Heart right ventricle (tissue), 16 donors: ENCODE data around the gene STXBP2. TPM values are rescaled to one million over a fixed set of nuclear protein-coding genes. Genes with fewer than 3 reads are reported as not detected.
A peak's percentile ranks its signal among the peaks of the same experiment; 100 is the strongest.

Experiments used
- ATAC-seq, 8 donors: fragments of 200-7000 bp; cut with Tn5 transposase; one replicate each; pipeline ENCODE4 v1.9.1; 2020; ENCODE audit warnings: mild to moderate bottlenecking in 8 of 8, moderate library complexity in 8 of 8, moderate number of reproducible peaks in 1 of 8
- DNase-seq, 2 donors: peaks; one replicate each; pipeline ENCODE4 v3.0.0-alpha.2; 2020
- H3K27ac ChIP-seq, 10 donors: fragments of 200-600 bp; sonication (generic) in 2 of 10; one replicate each; pipeline versions ENCODE4 v1.5.0 to v1.8.0; 2020 to 2022; ENCODE audit warnings: mild to moderate bottlenecking in 3 of 10
- H3K27me3 ChIP-seq, 7 donors: fragments of 200-600 bp; one replicate each; pipeline ENCODE4 v1.8.0; 2021 to 2022; ENCODE audit warnings: mild to moderate bottlenecking in 2 of 7
- H3K36me3 ChIP-seq, 9 donors: fragments of 200-600 bp; sonication (generic) in 1 of 9; one replicate each; pipeline versions ENCODE4 v1.5.0 to v1.8.0; 2020 to 2022; ENCODE audit warnings: mild to moderate bottlenecking in 2 of 9
- H3K4me1 ChIP-seq, 9 donors: fragments of 200-600 bp; sonication (generic) in 1 of 9; one replicate each; pipeline versions ENCODE4 v1.5.0 to v1.8.0; 2020 to 2022; ENCODE audit warnings: mild to moderate bottlenecking in 4 of 9
- H3K4me3 ChIP-seq, 10 donors: fragments of 200-600 bp; sonication (generic) in 2 of 10; one replicate each; pipeline versions ENCODE4 v1.5.0 to v1.8.0; 2020 to 2022; ENCODE audit warnings: mild to moderate bottlenecking in 7 of 10, moderate library complexity in 2 of 10
- H3K9me3 ChIP-seq, 11 donors: fragments of 200-600 bp in 10 of 11; sonication (generic) in 2 of 11; one replicate each; pipeline versions ENCODE4 v1.5.0 to v1.8.0; 2013 to 2022; ENCODE audit warnings: mild to moderate bottlenecking in 2 of 11, control low read depth in 1 of 11, moderate library complexity in 1 of 11
- CTCF ChIP-seq, 9 donors: fragments of 200-600 bp; sonication (generic) in 2 of 9; IDR thresholded peaks; one replicate each; pipeline versions ENCODE4 v1.5.0 to v1.8.0; 2021 to 2022; ENCODE audit warnings: antibody characterized with exemption in 9 of 9, mild to moderate bottlenecking in 5 of 9, moderate library complexity in 1 of 9
- WGBS, 2 donors: extraction: QIAGEN DNeasy Blood & Tissue Kit; methylation state at CpG; one replicate each; pipeline ENCODE4 v1.1.7; 2013; ENCODE audit warnings: inconsistent platforms in 1 of 2; 5-methylcytosine and 5-hydroxymethylcytosine counted together
- intact Hi-C, 10 donors: fragments of 100-400 bp; cut with DNase I; formaldehyde crosslinking; loops; one replicate each; pipeline versions ENCODE4 v1.11.1 to v1.14.2; 2022
- polyA plus RNA-seq, 2 donors: library from polyadenylated mRNA; stranded (reverse); fragments of 200-250 nt; gene quantifications; one replicate each; pipeline ENCODE4 v1.2.3, GENCODE V29; 2013
- total RNA-seq, 10 donors: library from RNA; stranded (reverse); fragmentation: NEBNext Ultra II Directional in 3 of 10; extraction: Animal tissue kit (Norgen Biotek cat#: 25700) in 3 of 10; gene quantifications; one replicate each; pipeline versions ENCODE4 v1.2.1 to v1.2.4, GENCODE V29; 2021 to 2023
- donor health status: Arrhythmogenic right ventricular cardiomyopathy.
- donor health status: ischemic (EF 13 %, LVEDD 7.1; RV severe dilation, severe dysfunction).
- donor health status: healthy with polysubstance abuse.
- donor health status: DM: no; HTN: yes; CAD: no.
- donor health status: DM: no; HTN: no; CAD: no.
- donor health status: ischemic (EF 25% LVEDD 6.9; RV normal size, moderate dysfunction).
- donor health status: ischemic (EF 25% LVEDD 5.7; RV mildly dilated, moderate dysfunction).
- donor health status: healthy.
- donor health status: DM: yes; HTN: yes; CAD: no.
- donor health status: Ischemic cardiomyopathy.
- donor health status: ischemic (EF 35%, LVEDD 5.7; RV mildly dilated, moderate dysfunction).
- donor health status: nonischemic (EF 11% LVEDD 7.7; RV severe dilation, severe dysfunction).
- donor health status: DM: yes; HTN: yes; CAD: no.
- donor health status: PGD.
- donor health status: ischemic (EF 29% LVEDD 5.4; RV normal size, mild dysfunction).
- donor health status: nonischemic (EF 23%, LVEDD 6.1; RV moderate dilation, normal function).

The STXBP2 gene
- total and polyA plus RNA-seq, 12 donors, result 1.6 to 19.6 (median 4.0) TPM

GRCh38 chr19:7644550-7644877 lies 7.6 kb downstream of the STXBP2 start:
- peaks cover 0 to 31% (median 11%) of the 10 kb centered on the region in 7 donors for H3K27me3 ChIP-seq
- ATAC-seq (no peak), DNase-seq (no peak)
- H3K27ac ChIP-seq, result no peak overlapping the region
- peaks cover 0 to 8% (median 0%) of the 10 kb centered on the region in 9 donors for H3K4me1 ChIP-seq
- TF ChIP-seq CTCF (IDR thresholded peaks at IDR 0.05), result no peak
- WGBS, 2 donors, result 90 to 96% methylated on average over 20 of the region's 20 CpGs
- no peak overlapping the region for H3K4me3 ChIP-seq
- H3K36me3 ChIP-seq, result peaks cover 0 to 33% (median 0%) of the 10 kb centered on the region in 9 donors
- H3K9me3 ChIP-seq, result no peaks in the 10 kb centered on the region
- intact Hi-C loops, result no loop called here

GRCh38 chr19:7645163-7645562 lies 8.3 kb downstream of the STXBP2 start:
- Histone ChIP-seq H3K27me3 (peaks cover 0 to 34% (median 11%) of the 10 kb centered on the region in 7 donors), H3K4me1 (peaks cover 0 to 8% (median 0%) of the 10 kb centered on the region in 9 donors), H3K9me3 (no peaks in the 10 kb centered on the region), H3K36me3 (peaks cover 0 to 30% (median 0%) of the 10 kb centered on the region in 9 donors), H3K27ac (peak overlapping the region in 1 of 10 donors; percentile 66), H3K4me3 (no peak overlapping the region)
- DNase-seq, result no peak
- 88 to 92% methylated on average over 14 of the region's 14 CpGs for WGBS, 2 donors
- intact Hi-C loops, result no loop called here
- TF ChIP-seq CTCF (IDR thresholded peaks at IDR 0.05), result no peak
- peak in 1 of 8 donors; percentile 22 for ATAC-seq

- TF ChIP-seq CTCF (IDR thresholded peaks at IDR 0.05), result no peak
- no peak for DNase-seq
- Histone ChIP-seq H3K36me3 (peaks cover 0 to 30% (median 0%) of the 10 kb centered on the region in 9 donors), H3K27ac (peak overlapping the region in 1 of 10 donors; percentile 66), H3K9me3 (no peaks in the 10 kb centered on the region), H3K4me3 (peak overlapping the region in 1 of 10 donors; percentile 3), H3K27me3 (peaks cover 0 to 39% (median 11%) of the 10 kb centered on the region in 7 donors), H3K4me1 (peaks cover 0 to 8% (median 0%) of the 10 kb centered on the region in 9 donors)
- intact Hi-C loops, result no loop called here
- WGBS, 2 donors, result 46 to 55% methylated on average over 20 of the region's 20 CpGs
- ATAC-seq, result no peak
These were observed 8.9 kb downstream of the STXBP2 start for GRCh38 chr19:7645656-7646425.

- 74 to 79% methylated on average over 7 to 8 of the region's 8 CpGs for WGBS, 2 donors
- peak overlapping the region in 1 of 10 donors; percentile 66 for H3K27ac ChIP-seq
- no peaks in the 10 kb centered on the region for H3K9me3 ChIP-seq
- TF ChIP-seq CTCF (IDR thresholded peaks at IDR 0.05), result no peak
- H3K4me1 ChIP-seq, result peaks cover 0 to 8% (median 0%) of the 10 kb centered on the region in 9 donors
- ATAC-seq, result no peak
- peak overlapping the region in 1 of 10 donors; percentile 3 for H3K4me3 ChIP-seq
- intact Hi-C loops, result no loop called here
- H3K27me3 ChIP-seq, result peaks cover 0 to 45% (median 11%) of the 10 kb centered on the region in 7 donors
- no peak for DNase-seq
- peaks cover 0 to 29% (median 0%) of the 10 kb centered on the region in 9 donors for H3K36me3 ChIP-seq
These were observed 9.5 kb downstream of the STXBP2 start for GRCh38 chr19:7646426-7646700.
